GM18508 (cell line): ENCODE data around the gene TBC1D2.
"Not testable (repeated sequence)": the region's sequence is repeated elsewhere in the genome, so short reads cannot be mapped to it uniquely, and the experiment has no call there.

Source experiments
- ATAC-seq: cut with Tn5 transposase; IDR thresholded peaks from one replicate; pipeline ENCODE4 v1.9.1; 2021; ENCODE audit warnings: moderate number of reproducible peaks; ENCODE audit not compliant: insufficient read depth, unreplicated experiment

Gene TBC1D2

GRCh38 chr9:98175762-98176161, 79.7 kb downstream of the TBC1D2 start:
- ATAC-seq, result no peak

DNA sequence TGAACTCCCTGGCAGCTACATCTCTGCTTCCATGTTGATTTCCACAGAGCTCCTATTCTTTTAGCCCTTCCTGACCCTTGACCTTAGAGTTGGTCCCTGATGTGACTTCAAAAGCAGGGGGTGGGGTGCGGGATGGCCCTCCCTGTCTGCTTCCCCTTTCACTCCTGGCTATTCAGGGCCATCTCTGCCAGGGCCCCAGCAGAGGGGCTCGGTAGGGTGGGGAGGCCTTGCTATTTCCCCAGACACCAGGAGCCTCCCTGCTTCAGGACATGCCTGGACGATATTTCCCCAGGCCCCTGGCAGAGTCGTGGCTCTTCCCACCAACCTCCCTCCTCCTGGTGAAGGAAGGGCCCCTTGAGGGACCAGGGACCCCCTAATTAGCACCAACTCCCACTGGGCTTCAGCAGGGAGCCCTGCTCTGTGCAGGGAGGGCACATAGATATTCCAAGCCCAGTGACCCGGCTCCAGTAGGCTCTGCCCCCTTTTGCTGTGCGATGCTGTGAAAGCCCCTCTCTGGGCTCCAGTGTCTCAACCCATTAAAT, 80.3 kb downstream of the TBC1D2 start:
- no peak for ATAC-seq

DNA sequence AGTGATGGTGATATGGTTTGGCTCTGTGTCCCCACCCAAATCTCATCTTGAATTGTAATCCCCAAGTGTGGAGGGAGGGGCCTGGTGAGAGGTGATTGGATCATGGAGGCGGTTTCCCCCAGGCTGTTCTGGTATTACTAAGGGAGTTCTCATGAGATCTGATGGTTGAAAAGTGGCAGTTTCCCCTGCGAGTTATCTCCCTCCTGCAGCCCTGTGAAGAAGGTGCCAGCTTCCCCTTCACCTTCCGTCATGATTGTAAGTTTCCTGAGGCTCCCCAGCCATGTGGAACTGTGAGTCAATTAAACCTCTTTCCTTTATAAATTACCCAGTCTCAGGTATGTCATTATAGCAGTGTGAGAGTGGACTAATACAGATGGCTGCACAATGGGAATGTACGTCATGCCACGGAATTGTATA, 80.9 kb downstream of the TBC1D2 start:
- ATAC-seq, result not testable (repeated sequence)

GRCh38 chr9:98173181-98173580, 82.3 kb downstream of the TBC1D2 start:
- no peak for ATAC-seq

DNA sequence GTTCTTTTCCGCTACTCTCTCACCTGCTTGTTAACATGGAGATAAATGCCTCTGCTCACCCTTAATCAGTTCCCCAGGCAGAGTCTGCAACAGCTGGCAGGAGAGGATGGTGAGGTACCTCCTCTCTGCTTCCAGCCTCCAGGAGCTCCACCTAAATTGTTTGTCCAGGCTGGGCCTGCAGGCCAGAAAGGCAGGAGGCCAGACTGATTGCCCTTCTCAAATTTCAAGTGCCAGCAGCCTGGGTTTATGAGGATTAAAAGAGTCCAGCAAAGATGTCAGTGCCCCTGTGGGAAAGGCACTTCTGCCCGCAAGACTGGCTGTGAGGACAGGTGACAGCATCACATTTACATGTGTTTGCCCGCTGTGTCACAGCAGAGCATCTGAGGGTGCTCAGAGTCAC, 82.8 kb downstream of the TBC1D2 start:
- no peak for ATAC-seq

GRCh38 chr9:98171176-98171925, 84.1 kb downstream of the TBC1D2 start:
- no peak for ATAC-seq

DNA sequence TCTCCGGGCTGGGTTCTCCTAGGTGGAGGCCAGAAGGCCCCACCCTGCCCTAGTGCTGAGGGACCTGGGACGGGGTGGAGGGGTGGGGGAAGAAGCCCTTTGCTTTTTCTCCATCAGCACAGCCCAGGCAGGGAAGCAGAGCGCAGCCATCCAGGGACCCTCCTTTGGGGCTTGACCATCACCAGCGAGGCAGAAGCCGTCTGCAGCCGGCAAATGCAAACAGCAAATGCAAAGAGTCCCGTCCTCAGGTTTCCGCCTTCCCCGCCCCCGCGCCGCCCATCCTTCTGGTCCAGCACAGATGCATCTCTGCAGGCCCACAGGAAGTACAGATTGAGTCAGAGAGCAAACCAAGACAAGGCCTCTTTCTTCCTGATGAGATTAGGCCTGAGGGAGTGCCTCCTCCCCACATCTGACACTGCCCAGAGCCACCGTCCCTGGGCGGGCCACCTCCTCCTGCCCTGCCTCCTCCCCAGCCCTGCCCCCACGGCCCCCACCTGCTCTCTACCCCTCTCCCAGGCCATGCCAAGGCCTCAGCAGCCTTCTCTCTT, 86.4 kb downstream of the TBC1D2 start:
- peak; percentile 91 for ATAC-seq

GRCh38 chr9:98168153-98168780, 87.2 kb downstream of the TBC1D2 start:
- ATAC-seq, result no peak

- ATAC-seq, result no peak
Measured at GRCh38 chr9:98164912-98165311, 90.5 kb downstream of the TBC1D2 start.

DNA sequence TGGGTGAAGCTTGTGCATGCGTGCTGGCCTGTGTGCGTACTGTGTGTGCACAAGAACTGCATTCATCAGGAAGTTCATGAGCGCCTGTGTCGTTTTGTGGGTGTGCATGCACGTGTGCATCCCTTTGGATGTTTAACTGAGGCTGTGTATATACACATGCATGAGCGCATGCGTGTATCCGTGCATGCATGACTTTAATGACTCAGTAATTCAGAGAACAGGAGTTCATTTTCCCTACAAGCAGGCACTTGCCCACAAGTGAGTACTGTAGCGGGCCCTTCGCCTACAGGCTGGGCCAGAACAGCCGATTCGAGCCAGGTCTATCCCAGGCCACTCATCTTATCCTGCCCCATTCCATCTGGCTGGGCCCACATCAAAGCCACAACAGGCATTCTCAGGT, 92.8 kb downstream of the TBC1D2 start:
- ATAC-seq, result no peak

GRCh38 chr9:98161851-98162250, 93.6 kb downstream of the TBC1D2 start:
- ATAC-seq, result no peak

- ATAC-seq, result no peak
Measured at GRCh38 chr9:98159790-98160189, 95.7 kb downstream of the TBC1D2 start.

DNA sequence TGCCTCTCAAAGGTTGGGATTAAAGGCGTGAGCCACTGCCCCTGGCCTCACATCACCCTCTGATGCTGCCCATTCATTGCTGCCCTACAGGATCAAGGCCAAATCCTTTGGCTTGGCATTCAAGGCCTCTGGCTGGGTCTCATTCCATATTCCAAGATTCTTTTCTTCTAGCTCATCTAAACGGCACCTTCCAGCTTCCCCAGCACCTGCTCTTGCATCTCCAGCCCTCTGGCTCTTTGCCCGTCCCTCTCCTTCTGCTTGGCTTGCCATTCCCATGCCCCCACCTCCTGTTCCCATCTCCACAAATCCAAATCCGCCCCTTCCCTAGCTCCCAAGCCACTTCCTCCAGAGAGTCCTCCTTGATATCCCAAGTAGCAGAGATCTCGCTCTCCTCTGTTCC, 96.1 kb downstream of the TBC1D2 start:
- ATAC-seq, result no peak

DNA sequence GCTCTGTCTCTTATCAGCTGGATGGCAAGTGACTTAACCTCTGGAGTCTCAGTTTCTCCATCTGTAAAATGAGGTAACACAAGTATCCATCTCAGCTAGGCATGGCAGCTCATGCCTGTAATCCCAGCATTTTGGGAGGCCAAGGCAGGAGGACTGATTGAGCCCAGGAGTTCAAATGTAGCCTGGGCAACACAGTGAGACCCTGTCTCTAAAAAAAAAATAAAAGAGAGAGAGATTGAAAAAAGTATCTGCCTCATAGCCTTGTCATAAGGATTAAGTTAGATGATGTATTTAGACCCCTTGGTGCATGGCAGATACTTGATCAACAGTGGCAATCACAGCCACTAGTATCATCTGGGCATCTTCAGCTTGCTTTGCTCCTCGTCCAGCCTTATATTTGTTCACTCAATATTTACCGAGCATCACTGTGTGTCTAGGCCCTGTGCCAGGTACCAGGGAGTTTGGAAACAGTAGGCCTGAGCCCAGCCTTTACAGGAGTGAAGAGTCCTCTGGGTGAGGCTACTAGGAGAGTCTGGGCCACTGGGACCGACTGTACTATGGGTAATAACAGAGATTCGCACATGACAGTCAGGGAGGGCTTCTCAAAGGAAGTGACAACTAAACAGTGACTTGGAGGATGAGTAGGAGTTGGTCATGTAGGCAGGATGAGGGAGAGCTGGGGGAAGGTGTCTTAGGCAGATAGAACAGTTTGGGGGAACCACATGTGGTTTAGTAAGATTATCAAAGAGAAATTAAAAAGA, 97.2 kb downstream of the TBC1D2 start:
- no peak for ATAC-seq

- no peak for ATAC-seq
Measured at GRCh38 chr9:98157372-98157771, 98.1 kb downstream of the TBC1D2 start.

GRCh38 chr9:98154678-98155077, 100.8 kb downstream of the TBC1D2 start:
- no peak for ATAC-seq

DNA sequence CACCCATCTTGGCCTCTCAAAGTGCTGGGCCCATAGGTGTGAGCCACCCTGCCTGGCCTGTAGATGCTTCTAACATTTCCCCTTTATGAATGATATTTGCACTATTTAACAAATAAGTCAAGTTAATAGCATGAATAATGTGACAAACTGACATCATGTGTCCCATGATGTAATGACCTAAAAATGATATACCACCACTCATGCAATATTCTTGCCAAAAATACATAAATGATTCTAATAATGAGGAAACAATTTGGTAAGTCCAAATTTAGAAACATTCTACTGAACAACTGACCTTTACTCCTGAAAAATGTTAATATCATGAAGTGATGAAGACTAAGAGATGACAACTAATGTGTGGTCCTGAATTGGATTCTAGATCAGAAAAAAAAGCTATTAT, 102.9 kb downstream of the TBC1D2 start:
- no peak for ATAC-seq

GRCh38 chr9:98150721-98151120, 104.7 kb downstream of the TBC1D2 start:
- ATAC-seq, result no peak

DNA sequence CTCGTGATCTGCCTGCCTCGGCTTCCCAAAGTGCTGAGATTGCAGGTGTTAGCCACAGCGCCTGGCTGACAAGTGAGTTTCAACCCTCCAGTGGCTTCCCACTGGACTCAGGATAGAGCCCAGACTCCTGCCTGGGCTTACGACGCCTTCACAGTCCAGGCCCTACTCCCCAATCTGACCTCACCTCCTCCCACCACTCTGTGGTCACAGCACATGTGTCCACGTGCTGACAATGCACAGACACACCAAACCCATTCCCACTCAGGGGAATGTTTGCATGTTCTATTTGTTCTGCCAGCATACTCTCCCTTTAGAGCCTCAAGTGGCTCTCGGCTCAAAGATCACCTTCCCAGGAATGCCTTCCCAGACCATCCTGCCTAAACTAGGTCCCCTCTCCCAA, 105.3 kb downstream of the TBC1D2 start:
- no peak for ATAC-seq

- no peak for ATAC-seq
Measured at GRCh38 chr9:98149422-98149821, 106.0 kb downstream of the TBC1D2 start.
